ENCODE measurements around the gene HRCT1. TPM values are rescaled to one million over a fixed set of nuclear protein-coding genes. Genes with fewer than 3 reads are reported as not detected.

The HRCT1 gene
- total and polyA plus RNA-seq, 2 donors (not counting 3 experiments of a cell fraction or from before 2014, with no cell fraction given) = 1.2 to 7.0 TPM

DNA sequence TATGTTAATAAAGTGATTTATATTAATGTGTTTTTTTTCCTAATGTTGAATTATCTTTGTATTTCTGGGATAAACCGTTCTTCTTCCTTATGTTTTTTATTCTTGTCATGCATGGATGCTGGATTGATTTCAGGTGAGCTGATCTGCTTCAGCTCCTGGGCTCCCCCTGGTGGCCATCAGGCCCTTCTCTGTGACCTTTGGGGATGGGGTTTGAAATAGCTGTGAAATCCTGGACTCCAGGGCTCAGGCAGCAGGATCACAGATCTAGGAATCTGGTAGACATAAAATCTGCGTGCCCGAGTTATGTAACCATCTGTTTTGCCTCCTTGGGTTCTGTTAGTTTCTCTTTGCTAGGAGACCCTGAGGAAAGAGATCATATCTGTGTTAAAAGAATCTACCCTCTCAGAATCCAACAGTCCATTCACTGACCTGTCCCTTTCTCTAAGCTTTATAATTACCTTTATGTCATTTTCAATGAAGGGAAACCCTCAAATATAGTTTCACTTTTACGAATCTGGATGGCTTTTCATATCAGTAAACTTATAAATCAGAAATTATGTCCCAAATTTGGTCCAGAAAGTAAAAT is 23.6 kb upstream of the HRCT1 start:
- Histone ChIP-seq H3K9me3 (replicated peaks; ENCODE audit: control insufficient read depth, insufficient read depth, low read length) (no peaks in the 10 kb centered on the region), H3K4me3 (replicated peaks in 1 of 3; ENCODE audit: insufficient read depth in 1 of 3, low read depth in 1 of 3, low read length in 3 of 3) (no peak overlapping the region), H3K4me2 (ENCODE audit: insufficient read depth, low read length) (no peak overlapping the region), H3K27me3 (ENCODE audit: control insufficient read depth in 2 of 2, insufficient read depth in 2 of 2, low read length in 2 of 2) (peaks cover 4 to 17% of the 10 kb centered on the region in 2 experiments), H3K36me3 (ENCODE audit: control insufficient read depth in 2 of 2, extremely low read depth in 1 of 2, insufficient read depth in 2 of 2, low read length in 2 of 2) (no peaks in the 10 kb centered on the region), H3K79me2 (ENCODE audit: control insufficient read depth, insufficient read depth, low read length) (no peaks in the 10 kb centered on the region), H3K9me1 (replicated peaks; ENCODE audit: control insufficient read depth, extremely low read depth, insufficient read depth, low read length) (no peaks in the 10 kb centered on the region), H4K20me1 (replicated peaks; ENCODE audit: control insufficient read depth, extremely low read depth, insufficient read depth, low read length) (peaks cover 3% of the 10 kb centered on the region), H2AFZ (ENCODE audit: low read depth, low read length) (no peak overlapping the region), H3K4me1 (ENCODE audit: control insufficient read depth, extremely low read depth, insufficient read depth, low read length) (peaks cover 5% of the 10 kb centered on the region), H3K9ac (replicated peaks; ENCODE audit: extremely low read depth, insufficient read depth, low read length) (no peak overlapping the region), H3K27ac (ENCODE audit: insufficient read depth, low read depth, low read length) (no peak overlapping the region)
- ChIA-PET POLR2A (interaction anchor here (0.6 kb wide), 1 partner anchor 92 kb away, joined by 3 read pairs; no protein-coding TSS in a partner anchor), CTCF (interaction anchor here (0.6 to 3.0 kb wide), 76 partner anchors 9 to 433 kb away, joined by 3 to 212 read pairs (median 5); partner anchors contain the start of genes CREB3, FAM221B, GBA2 and HINT2)
- TF ChIP-seq, protein P1, sequence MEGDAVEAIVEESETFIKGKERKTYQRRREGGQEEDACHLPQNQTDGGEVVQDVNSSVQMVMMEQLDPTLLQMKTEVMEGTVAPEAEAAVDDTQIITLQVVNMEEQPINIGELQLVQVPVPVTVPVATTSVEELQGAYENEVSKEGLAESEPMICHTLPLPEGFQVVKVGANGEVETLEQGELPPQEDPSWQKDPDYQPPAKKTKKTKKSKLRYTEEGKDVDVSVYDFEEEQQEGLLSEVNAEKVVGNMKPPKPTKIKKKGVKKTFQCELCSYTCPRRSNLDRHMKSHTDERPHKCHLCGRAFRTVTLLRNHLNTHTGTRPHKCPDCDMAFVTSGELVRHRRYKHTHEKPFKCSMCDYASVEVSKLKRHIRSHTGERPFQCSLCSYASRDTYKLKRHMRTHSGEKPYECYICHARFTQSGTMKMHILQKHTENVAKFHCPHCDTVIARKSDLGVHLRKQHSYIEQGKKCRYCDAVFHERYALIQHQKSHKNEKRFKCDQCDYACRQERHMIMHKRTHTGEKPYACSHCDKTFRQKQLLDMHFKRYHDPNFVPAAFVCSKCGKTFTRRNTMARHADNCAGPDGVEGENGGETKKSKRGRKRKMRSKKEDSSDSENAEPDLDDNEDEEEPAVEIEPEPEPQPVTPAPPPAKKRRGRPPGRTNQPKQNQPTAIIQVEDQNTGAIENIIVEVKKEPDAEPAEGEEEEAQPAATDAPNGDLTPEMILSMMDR (IDR thresholded peaks at IDR 0.05; ENCODE audit: extremely low read depth in 1 of 2, insufficient read depth in 1 of 2, low read depth in 1 of 2, low read length in 2 of 2) = peak; percentile 91 to 96
- TF ChIP-seq POLR2AphosphoS5 (IDR thresholded peaks at IDR 0.05; ENCODE audit: insufficient read depth, low read depth, low read length) = no peak
- DNase-seq (ENCODE audit: low read depth, low spot score) (peak; percentile 75), FAIRE-seq (peak; percentile 82)
- intact Hi-C loops (cut with micrococcal nuclease) = loop anchor here (1.0 to 5.0 kb wide), 4 partner anchors 56 to 235 kb away; no protein-coding TSS in a partner anchor
- no TSS peak for BruUV-seq (replicated peaks)
- dilution Hi-C loops (cut with MboI; ENCODE audit: extremely low pct_ligation_motif_present, low sequenced_read_pairs) = no loop called here

DNA sequence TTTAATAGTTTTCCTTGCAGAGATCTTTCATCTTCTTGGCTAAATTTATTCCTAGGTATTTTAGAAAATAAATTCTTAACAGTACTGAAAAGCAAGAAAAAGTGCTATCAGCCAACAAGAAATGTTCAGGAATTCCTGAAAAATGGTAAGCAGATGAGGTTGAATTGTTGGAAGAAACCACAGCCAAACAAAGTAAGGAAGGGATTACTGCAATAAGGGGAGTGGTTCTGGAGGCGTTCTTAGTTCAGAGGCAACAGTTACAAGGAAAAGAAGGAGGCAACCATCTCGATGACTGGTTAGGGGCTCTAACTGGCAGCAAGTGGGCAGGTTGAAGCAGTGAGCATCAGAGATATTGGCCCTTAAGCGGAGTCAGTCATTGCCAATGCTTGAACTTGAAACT is 23.0 kb upstream of the HRCT1 start:
- BruUV-seq (replicated peaks) = no TSS peak
- Histone ChIP-seq H3K4me1 (ENCODE audit: control insufficient read depth, extremely low read depth, insufficient read depth, low read length) (peaks cover 5% of the 10 kb centered on the region), H3K27ac (ENCODE audit: insufficient read depth, low read depth, low read length) (no peak overlapping the region), H3K4me3 (replicated peaks in 1 of 3; ENCODE audit: insufficient read depth in 1 of 3, low read depth in 1 of 3, low read length in 3 of 3) (no peak overlapping the region), H2AFZ (ENCODE audit: low read depth, low read length) (peak overlapping the region; percentile 68), H3K36me3 (ENCODE audit: control insufficient read depth in 2 of 2, extremely low read depth in 1 of 2, insufficient read depth in 2 of 2, low read length in 2 of 2) (no peaks in the 10 kb centered on the region), H4K20me1 (replicated peaks; ENCODE audit: control insufficient read depth, extremely low read depth, insufficient read depth, low read length) (peaks cover 3% of the 10 kb centered on the region), H3K9ac (replicated peaks; ENCODE audit: extremely low read depth, insufficient read depth, low read length) (no peak overlapping the region), H3K9me1 (replicated peaks; ENCODE audit: control insufficient read depth, extremely low read depth, insufficient read depth, low read length) (no peaks in the 10 kb centered on the region), H3K27me3 (ENCODE audit: control insufficient read depth in 2 of 2, insufficient read depth in 2 of 2, low read length in 2 of 2) (peaks cover 2 to 17% of the 10 kb centered on the region in 2 experiments), H3K9me3 (replicated peaks; ENCODE audit: control insufficient read depth, insufficient read depth, low read length) (no peaks in the 10 kb centered on the region), H3K4me2 (ENCODE audit: insufficient read depth, low read length) (no peak overlapping the region), H3K79me2 (ENCODE audit: control insufficient read depth, insufficient read depth, low read length) (no peaks in the 10 kb centered on the region)
- no peak for FAIRE-seq
- dilution Hi-C loops (cut with MboI; ENCODE audit: extremely low pct_ligation_motif_present, low sequenced_read_pairs) = no loop called here
- POLR2A ChIA-PET = no interaction called here
- CTCF ChIA-PET = interaction anchor here (0.8 to 3.0 kb wide), 21 partner anchors 11 to 148 kb away, joined by 3 to 212 read pairs (median 6); partner anchors contain the start of genes FAM221B, HINT2, NPR2 and TMEM8B
- TF ChIP-seq, protein P2, sequence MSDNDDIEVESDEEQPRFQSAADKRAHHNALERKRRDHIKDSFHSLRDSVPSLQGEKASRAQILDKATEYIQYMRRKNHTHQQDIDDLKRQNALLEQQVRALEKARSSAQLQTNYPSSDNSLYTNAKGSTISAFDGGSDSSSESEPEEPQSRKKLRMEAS (IDR thresholded peaks at IDR 0.05; ENCODE audit: insufficient read depth, insufficient read length) = no peak
- TF ChIP-seq EZH2 (IDR thresholded peaks at IDR 0.05; ENCODE audit: borderline replicate concordance, low read depth, low read length, severe bottlenecking) (no peak), JUN (IDR thresholded peaks at IDR 0.05; ENCODE audit: borderline replicate concordance, insufficient read depth, insufficient read length, low read depth) (no peak), POLR2A (IDR thresholded peaks at IDR 0.05; ENCODE audit: low read depth, low read length) (no peak), FOS (IDR thresholded peaks at IDR 0.05; ENCODE audit: borderline replicate concordance, insufficient read depth, low read length) (no peak), POLR2AphosphoS5 (IDR thresholded peaks at IDR 0.05; ENCODE audit: insufficient read depth, low read depth, low read length) (no peak), MYC (IDR thresholded peaks at IDR 0.05; ENCODE audit: low read depth, low read length) (no peak), GATA2 (IDR thresholded peaks at IDR 0.05; ENCODE audit: insufficient read depth, insufficient read length, low read depth, low read length) (no peak)
- TF ChIP-seq, protein P1 (IDR thresholded peaks at IDR 0.05; ENCODE audit: extremely low read depth in 1 of 2, insufficient read depth in 1 of 2, low read depth in 1 of 2, low read length in 2 of 2) = no peak
- no peak for DNase-seq (ENCODE audit: low read depth, low spot score)
- intact Hi-C loops (cut with micrococcal nuclease) = loop anchor here (1.0 to 5.0 kb wide), 4 partner anchors 57 to 236 kb away; no protein-coding TSS in a partner anchor
